K562 (cell line): ENCODE results near the gene PXMP2. TPM values are rescaled to one million over a fixed set of nuclear protein-coding genes. Genes with fewer than 3 reads are reported as not detected.

ENCODE experiments used
- ATAC-seq: fragments of 200-7000 bp; cut with Tn5 transposase; 3 replicates; pipeline ENCODE4 v1.9.1; 2020; ENCODE audit warnings: moderate library complexity
- BruUV-seq: library from RNA; stranded (reverse); fragments of 400-500 nt; replicated peaks from 2 replicates; lab custom pipeline; 2021; lab: Mats Ljungman, UMichigan
- CTCF ChIA-PET: fragments of 300-600 bp; formaldehyde crosslinking; extraction: SDS; loops from one replicate; lab custom pipeline; 2021; ENCODE audit warnings: low intra/inter-chr PET ratio; lab: Yijun Ruan, JAX
- POLR2A ChIA-PET: fragments of 300-600, 350-650 bp; sonication (Branson Sonifier 250); formaldehyde crosslinking; extraction: SDS; loops from one replicate; lab custom pipeline; 2021; ENCODE audit warnings: antibody characterized with exemption, inconsistent platforms; lab: Yijun Ruan, JAX
- DNase-seq, 4 experiments: peaks; one replicate each; pipeline versions ENCODE4 v3.0.0 to v3.0.0-alpha.2; 2011 to 2018; ENCODE audit warnings: low spot score in 3 of 4, mixed read lengths in 3 of 4; ENCODE audit errors: extremely low read depth in 1 of 4
- FAIRE-seq: peaks from 2 replicates; lab custom pipeline; 2011; peaks lifted over from hg19 to GRCh38; lab: Jason Lieb, UNC
- H2AFZ ChIP-seq: 2 replicates; pipeline ENCODE4 v1.6.0; 2011; ENCODE audit warnings: low read depth, low read length, control low read depth, inconsistent platforms
- H3K27ac ChIP-seq: fragments of 200-600 bp; 3 replicates; pipeline ENCODE4 v1.8.0; 2011; ENCODE audit warnings: low read depth, mild to moderate bottlenecking, control low read depth, inconsistent platforms, low read length, moderate library complexity, mixed read lengths; ENCODE audit errors: extremely low read depth
- H3K27me3 ChIP-seq, 2 experiments: fragments of 300-600 bp in 1 of 2; 2 replicates in 1 of 2; 3 replicates in 1 of 2; pipeline versions ENCODE4 v1.6.0 to v1.8.0; 2011; ENCODE audit warnings: inconsistent platforms in 2 of 2, low read length in 2 of 2, mild to moderate bottlenecking in 1 of 2, mixed read lengths in 1 of 2, moderate library complexity in 1 of 2; ENCODE audit not compliant: control insufficient read depth in 2 of 2, insufficient read depth in 2 of 2
- H3K36me3 ChIP-seq: fragments of 300-600 bp; 3 replicates; pipeline ENCODE4 v1.8.0; 2011; ENCODE audit warnings: mild to moderate bottlenecking, low read length, inconsistent platforms; ENCODE audit not compliant: control insufficient read depth, insufficient read depth
- H3K4me1 ChIP-seq, 2 experiments: fragments of 200-600 bp in 1 of 2; replicated peaks in 1 of 2; 2 replicates in 1 of 2; 3 replicates in 1 of 2; pipeline versions ENCODE4 v1.5.1 to v1.8.0; 2011; ENCODE audit warnings: inconsistent platforms in 2 of 2, low read length in 2 of 2, mild to moderate bottlenecking in 1 of 2, mixed read lengths in 1 of 2, moderate library complexity in 1 of 2; ENCODE audit not compliant: control insufficient read depth in 2 of 2, insufficient read depth in 2 of 2
- H3K4me2 ChIP-seq: 2 replicates; pipeline ENCODE4 v1.6.1; 2011; ENCODE audit warnings: low read length, control low read depth, inconsistent platforms, mixed read lengths; ENCODE audit not compliant: insufficient read depth
- H3K4me3 ChIP-seq: fragments of 200-600 bp; sonication (generic), shearing (Covaris generic); 2 replicates; pipeline ENCODE4 v1.5.1; 2016; ENCODE audit warnings: control low read depth, inconsistent platforms
- H3K79me2 ChIP-seq: fragments of 200-600 bp; 3 replicates; pipeline ENCODE4 v1.8.0; 2011; ENCODE audit warnings: low read length, inconsistent platforms; ENCODE audit not compliant: control insufficient read depth, insufficient read depth
- H3K9ac ChIP-seq, 2 experiments: 2 replicates each; pipeline versions ENCODE4 v1.6.0 to v1.6.1; 2011; ENCODE audit warnings: low read depth in 2 of 2, low read length in 2 of 2, control low read depth in 1 of 2, inconsistent platforms in 1 of 2, mild to moderate bottlenecking in 1 of 2, mixed read lengths in 1 of 2; ENCODE audit not compliant: insufficient read depth in 1 of 2
- H3K9me1 ChIP-seq: one replicate; pipeline ENCODE4 v1.6.0; 2011; ENCODE audit warnings: inconsistent platforms, mild to moderate bottlenecking, low read length, moderate library complexity; ENCODE audit not compliant: control insufficient read depth, insufficient read depth
- H3K9me3 ChIP-seq: replicated peaks from 2 replicates; pipeline ENCODE4 v1.5.1; 2011; ENCODE audit warnings: low read depth, low read length, inconsistent platforms; ENCODE audit not compliant: control insufficient read depth, insufficient read depth
- H4K20me1 ChIP-seq: replicated peaks from 2 replicates; pipeline ENCODE4 v1.6.1; 2011; ENCODE audit warnings: low read length, inconsistent platforms, mixed read lengths; ENCODE audit not compliant: control insufficient read depth, insufficient read depth
- DNMT1 ChIP-seq: fragments of 450-650 bp; IDR thresholded peaks from 2 replicates; pipeline ENCODE4 v1.6.1; 2016; ENCODE audit warnings: antibody characterized with exemption, mild to moderate bottlenecking
- GABPA ChIP-seq: fragments of 200-800 bp; sonication (Bioruptor generic); conservative IDR thresholded peaks from 2 replicates; pipeline ENCODE4 v1.6.1; 2016; ENCODE audit warnings: low read depth, missing genetic modification characterization, missing compliant biosample characterization
- HEY1 ChIP-seq: fragments of 250-450 bp; sonication (Bioruptor Pico); IDR thresholded peaks from 2 replicates; pipeline ENCODE4 v1.5.0; 2020; ENCODE audit warnings: mild to moderate bottlenecking, moderate library complexity, borderline replicate concordance
- HLTF ChIP-seq: fragments of 450-650 bp; IDR thresholded peaks from 2 replicates; pipeline ENCODE4 v1.6.1; 2016
- JUN ChIP-seq, 2 experiments: sonication (generic) in 1 of 2; formaldehyde crosslinking in 1 of 2; IDR thresholded peaks; 2 replicates each; pipeline versions ENCODE4 v1.6.1 to v1.8.0; 2012 to 2022; ENCODE audit warnings: borderline replicate concordance in 2 of 2, mild to moderate bottlenecking in 2 of 2, improper control_type of control experiment in 1 of 2, low read depth in 1 of 2, low read length in 1 of 2, missing genetic modification reagents in 1 of 2
- MECOM ChIP-seq: fragments of 250-450 bp; sonication (Bioruptor Pico); IDR thresholded peaks from 2 replicates; pipeline ENCODE4 v1.8.0; 2022; ENCODE audit warnings: inconsistent platforms
- RBM14 ChIP-seq: fragments of 200-400 bp; formaldehyde crosslinking; IDR thresholded peaks from 2 replicates; pipeline ENCODE4 v1.6.1; 2018; ENCODE audit warnings: low read depth, mild to moderate bottlenecking, low read length, moderate library complexity, borderline replicate concordance; ENCODE audit not compliant: insufficient read depth
- RBM34 ChIP-seq: fragments of 200-400 bp; formaldehyde crosslinking; IDR thresholded peaks from 2 replicates; pipeline ENCODE4 v1.6.1; 2018; ENCODE audit warnings: low read length, borderline replicate concordance; ENCODE audit not compliant: insufficient read depth
- SAP30 ChIP-seq: fragments of 200-600 bp; sonication (generic); IDR thresholded peaks from 2 replicates; pipeline ENCODE4 v1.6.1; 2012; ENCODE audit warnings: borderline replicate concordance, low read depth, mild to moderate bottlenecking, moderate library complexity, low read length, control low read depth, inconsistent platforms; ENCODE audit not compliant: insufficient read depth, poor library complexity, severe bottlenecking
- SIN3A ChIP-seq, 2 experiments: fragments of 150-350 bp in 1 of 2; IDR thresholded peaks; 2 replicates each; pipeline ENCODE4 v1.6.1; 2011 to 2016; ENCODE audit warnings: borderline replicate concordance in 2 of 2, low read depth in 2 of 2, low read length in 2 of 2, mild to moderate bottlenecking in 2 of 2, moderate library complexity in 2 of 2; ENCODE audit not compliant: control insufficient read depth in 1 of 2
- TRIM24 ChIP-seq, 2 experiments: fragments of 450-650 bp; IDR thresholded peaks; 2 replicates each; pipeline ENCODE4 v1.6.1; 2016
- ZNF311 ChIP-seq: fragments of 250-450 bp; sonication (Bioruptor Pico); IDR thresholded peaks from 2 replicates; pipeline ENCODE4 v1.4.0; 2020; ENCODE audit warnings: mild to moderate bottlenecking, moderate library complexity
- WGBS: fragments of 100-300 bp; shearing (Covaris generic); methylation state at CpG from one replicate; pipeline ENCODE4 v1.1.6; 2016; ENCODE audit warnings: low coverage, mixed read lengths; ENCODE audit not compliant: insufficient coverage; ENCODE audit errors: missing lambda C conversion rate; 5-methylcytosine and 5-hydroxymethylcytosine counted together
- in situ Hi-C: fragments of 300-500 bp; cut with MboI; formaldehyde crosslinking; loops from 4 replicates; pipeline ENCODE4 v1.15.0; 2018; ENCODE audit warnings: inconsistent platforms, mixed read lengths
- intact Hi-C: fragments of 100-400 bp; cut with micrococcal nuclease; formaldehyde crosslinking; loops from 2 replicates; pipeline ENCODE4 v1.14.2; 2022
- polyA plus RNA-seq, 8 experiments: library from polyadenylated mRNA; depleted of rRNA in 4 of 8; stranded (reverse) in 5 of 8; unstranded in 3 of 8; fragments of >200 nt; fragmentation: Nextera tagmentation in 2 of 8; fragmentation: Illumina TruSeq in 1 of 8; extraction: Ambion mirVana in 2 of 8; extraction: Trizol in 1 of 8; gene quantifications; 2 replicates each; pipeline versions ENCODE4 v1.2.1 to v1.2.3, GENCODE V29; 2011 to 2014; ENCODE audit warnings: inconsistent platforms in 1 of 8, missing spikeins in 1 of 8
- total RNA-seq, 7 experiments: library from RNA; depleted of rRNA in 6 of 7; stranded (reverse); fragments of >200 nt in 6 of 7; fragmentation: Illumina TruSeq in 2 of 7; extraction: Trizol in 2 of 7; gene quantifications; 2 replicates each; pipeline versions ENCODE4 v1.2.1 to v1.2.3, GENCODE V29; 2011 to 2021; ENCODE audit warnings: low replicate concordance in 1 of 7
- TF ChIP-seq, protein P1 (sequence below): IDR thresholded peaks from 2 replicates; pipeline ENCODE4 v1.6.1; 2016; ENCODE audit warnings: missing genetic modification characterization, missing compliant biosample characterization
- TF ChIP-seq, protein P2 (sequence below): IDR thresholded peaks from 2 replicates; pipeline ENCODE4 v1.6.1; 2011; ENCODE audit warnings: borderline replicate concordance, low read depth, mild to moderate bottlenecking, moderate library complexity, low read length; ENCODE audit not compliant: insufficient read depth, poor library complexity, severe bottlenecking
- TF ChIP-seq, protein P3 (sequence below): fragments of 450-650 bp; IDR thresholded peaks from 2 replicates; pipeline ENCODE4 v1.6.1; 2017; ENCODE audit warnings: antibody characterized with exemption
- TF ChIP-seq, protein P4 (sequence below): fragments of 250-450 bp; sonication (Bioruptor Pico); IDR thresholded peaks from 2 replicates; pipeline ENCODE4 v1.6.1; 2021; ENCODE audit warnings: mild to moderate bottlenecking

PXMP2 gene
- total and polyA plus RNA-seq, 9 of the 15 experiments (the other 6 are each of a cell fraction or from before 2014, with no cell fraction given): 3.0 to 66.1 (median 44.7) TPM

DNA sequence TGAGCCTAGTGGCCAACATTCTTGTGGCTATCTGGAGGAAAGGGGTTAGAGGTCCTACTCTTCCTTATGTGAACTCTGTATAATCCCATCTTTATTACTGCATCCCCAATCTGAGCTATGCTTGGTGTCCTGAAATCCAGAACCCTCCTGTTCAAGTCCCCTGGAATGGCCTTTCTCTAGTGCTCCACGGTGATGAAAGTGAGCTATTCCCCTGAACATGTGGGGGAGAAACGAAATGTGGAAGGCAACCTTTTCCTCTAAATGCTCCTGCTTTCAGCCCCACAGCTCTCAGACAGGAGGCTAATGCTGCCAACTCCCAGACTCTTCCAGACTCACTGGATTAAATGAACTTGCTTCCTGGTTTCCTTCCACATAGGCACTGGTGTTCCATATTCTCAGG, 20.8 kb downstream of the PXMP2 start:
- no peak overlapping the region for H3K4me3 ChIP-seq
- BruUV-seq: no TSS peak
- ATAC-seq (no peak), FAIRE-seq (no peak), DNase-seq (no peak)
- no peaks in the 10 kb centered on the region for H3K27me3 ChIP-seq
- H3K9me3 ChIP-seq: no peaks in the 10 kb centered on the region
- peaks cover 2 to 19% of the 10 kb centered on the region in 2 experiments; a peak in 4 of 5 replicates for H3K4me1 ChIP-seq
- in situ Hi-C loops: no loop called here
- H3K27ac ChIP-seq: no peak overlapping the region
- H3K4me2 ChIP-seq: no peak overlapping the region
- peaks cover 28% of the 10 kb centered on the region for H3K36me3 ChIP-seq
- 51% methylated on average over 2 of the region's 2 CpGs for WGBS
- ChIA-PET CTCF (no interaction called here), POLR2A (interaction anchor here (1.9 kb wide), 1 partner anchor 9 kb away, joined by 4 read pairs; no protein-coding TSS in a partner anchor)
- intact Hi-C loops: no loop called here
- H3K9me1 ChIP-seq: no peaks in the 10 kb centered on the region
- H3K9ac ChIP-seq: no peak overlapping the region
- no peaks in the 10 kb centered on the region for H4K20me1 ChIP-seq
- TF ChIP-seq GABPA (tag) (no peak), RBM14 (no peak), TRIM24 (IDR thresholded peaks at IDR 0.05) (no peak), HEY1 (CRISPR knock-in tag) (no peak), JUN (IDR thresholded peaks at IDR 0.05; ENCODE audit: borderline replicate concordance, low read depth, low read length) (no peak), JUN (CRISPR knock-in tag; IDR thresholded peaks at IDR 0.05; ENCODE audit: borderline replicate concordance) (no peak), MECOM (CRISPR knock-in tag) (no peak), SAP30 (no peak), RBM34 (no peak), DNMT1 (no peak), ZNF311 (CRISPR knock-in tag) (no peak), HLTF (no peak), SIN3A (IDR thresholded peaks at IDR 0.05; ENCODE audit: borderline replicate concordance in 2 of 2, control insufficient read depth in 1 of 2, low read depth in 2 of 2, low read length in 2 of 2) (no peak)
- TF ChIP-seq, protein P1, sequence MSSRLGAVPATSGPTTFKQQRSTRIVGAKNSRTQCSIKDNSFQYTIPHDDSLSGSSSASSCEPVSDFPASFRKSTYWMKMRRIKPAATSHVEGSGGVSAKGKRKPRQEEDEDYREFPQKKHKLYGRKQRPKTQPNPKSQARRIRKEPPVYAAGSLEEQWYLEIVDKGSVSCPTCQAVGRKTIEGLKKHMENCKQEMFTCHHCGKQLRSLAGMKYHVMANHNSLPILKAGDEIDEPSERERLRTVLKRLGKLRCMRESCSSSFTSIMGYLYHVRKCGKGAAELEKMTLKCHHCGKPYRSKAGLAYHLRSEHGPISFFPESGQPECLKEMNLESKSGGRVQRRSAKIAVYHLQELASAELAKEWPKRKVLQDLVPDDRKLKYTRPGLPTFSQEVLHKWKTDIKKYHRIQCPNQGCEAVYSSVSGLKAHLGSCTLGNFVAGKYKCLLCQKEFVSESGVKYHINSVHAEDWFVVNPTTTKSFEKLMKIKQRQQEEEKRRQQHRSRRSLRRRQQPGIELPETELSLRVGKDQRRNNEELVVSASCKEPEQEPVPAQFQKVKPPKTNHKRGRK (tag): no peak
- TF ChIP-seq, protein P2, sequence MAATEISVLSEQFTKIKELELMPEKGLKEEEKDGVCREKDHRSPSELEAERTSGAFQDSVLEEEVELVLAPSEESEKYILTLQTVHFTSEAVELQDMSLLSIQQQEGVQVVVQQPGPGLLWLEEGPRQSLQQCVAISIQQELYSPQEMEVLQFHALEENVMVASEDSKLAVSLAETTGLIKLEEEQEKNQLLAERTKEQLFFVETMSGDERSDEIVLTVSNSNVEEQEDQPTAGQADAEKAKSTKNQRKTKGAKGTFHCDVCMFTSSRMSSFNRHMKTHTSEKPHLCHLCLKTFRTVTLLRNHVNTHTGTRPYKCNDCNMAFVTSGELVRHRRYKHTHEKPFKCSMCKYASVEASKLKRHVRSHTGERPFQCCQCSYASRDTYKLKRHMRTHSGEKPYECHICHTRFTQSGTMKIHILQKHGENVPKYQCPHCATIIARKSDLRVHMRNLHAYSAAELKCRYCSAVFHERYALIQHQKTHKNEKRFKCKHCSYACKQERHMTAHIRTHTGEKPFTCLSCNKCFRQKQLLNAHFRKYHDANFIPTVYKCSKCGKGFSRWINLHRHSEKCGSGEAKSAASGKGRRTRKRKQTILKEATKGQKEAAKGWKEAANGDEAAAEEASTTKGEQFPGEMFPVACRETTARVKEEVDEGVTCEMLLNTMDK: no peak
- TF ChIP-seq, protein P3, sequence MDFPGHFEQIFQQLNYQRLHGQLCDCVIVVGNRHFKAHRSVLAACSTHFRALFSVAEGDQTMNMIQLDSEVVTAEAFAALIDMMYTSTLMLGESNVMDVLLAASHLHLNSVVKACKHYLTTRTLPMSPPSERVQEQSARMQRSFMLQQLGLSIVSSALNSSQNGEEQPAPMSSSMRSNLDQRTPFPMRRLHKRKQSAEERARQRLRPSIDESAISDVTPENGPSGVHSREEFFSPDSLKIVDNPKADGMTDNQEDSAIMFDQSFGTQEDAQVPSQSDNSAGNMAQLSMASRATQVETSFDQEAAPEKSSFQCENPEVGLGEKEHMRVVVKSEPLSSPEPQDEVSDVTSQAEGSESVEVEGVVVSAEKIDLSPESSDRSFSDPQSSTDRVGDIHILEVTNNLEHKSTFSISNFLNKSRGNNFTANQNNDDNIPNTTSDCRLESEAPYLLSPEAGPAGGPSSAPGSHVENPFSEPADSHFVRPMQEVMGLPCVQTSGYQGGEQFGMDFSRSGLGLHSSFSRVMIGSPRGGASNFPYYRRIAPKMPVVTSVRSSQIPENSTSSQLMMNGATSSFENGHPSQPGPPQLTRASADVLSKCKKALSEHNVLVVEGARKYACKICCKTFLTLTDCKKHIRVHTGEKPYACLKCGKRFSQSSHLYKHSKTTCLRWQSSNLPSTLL: no peak
- TF ChIP-seq, protein P4, sequence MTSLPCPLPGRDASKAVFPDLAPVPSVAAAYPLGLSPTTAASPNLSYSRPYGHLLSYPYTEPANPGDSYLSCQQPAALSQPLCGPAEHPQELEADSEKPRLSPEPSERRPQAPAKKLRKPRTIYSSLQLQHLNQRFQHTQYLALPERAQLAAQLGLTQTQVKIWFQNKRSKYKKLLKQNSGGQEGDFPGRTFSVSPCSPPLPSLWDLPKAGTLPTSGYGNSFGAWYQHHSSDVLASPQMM (CRISPR knock-in tag): no peak
- H2AFZ ChIP-seq: no peak overlapping the region
- peaks cover 34% of the 10 kb centered on the region for H3K79me2 ChIP-seq
